ENCODE data around the gene IFIT5.

GRCh38 chr10:89438525-89438924, 24.2 kb downstream of the IFIT5 start:
- TF ChIP-seq POLR2AphosphoS5 (IDR thresholded peaks at IDR 0.05) (no peak), CTCF (IDR thresholded peaks at IDR 0.05 in 8 of 11, conservative IDR thresholded peaks at IDR 0.05 in 3 of 11) (no peak)
